ENCODE data around the gene BPIFB6. TPM values are rescaled to one million over a fixed set of nuclear protein-coding genes. Genes with fewer than 3 reads are reported as not detected.

Gene BPIFB6
- total RNA-seq, 1 experiment from 2014 or later: not detected

DNA sequence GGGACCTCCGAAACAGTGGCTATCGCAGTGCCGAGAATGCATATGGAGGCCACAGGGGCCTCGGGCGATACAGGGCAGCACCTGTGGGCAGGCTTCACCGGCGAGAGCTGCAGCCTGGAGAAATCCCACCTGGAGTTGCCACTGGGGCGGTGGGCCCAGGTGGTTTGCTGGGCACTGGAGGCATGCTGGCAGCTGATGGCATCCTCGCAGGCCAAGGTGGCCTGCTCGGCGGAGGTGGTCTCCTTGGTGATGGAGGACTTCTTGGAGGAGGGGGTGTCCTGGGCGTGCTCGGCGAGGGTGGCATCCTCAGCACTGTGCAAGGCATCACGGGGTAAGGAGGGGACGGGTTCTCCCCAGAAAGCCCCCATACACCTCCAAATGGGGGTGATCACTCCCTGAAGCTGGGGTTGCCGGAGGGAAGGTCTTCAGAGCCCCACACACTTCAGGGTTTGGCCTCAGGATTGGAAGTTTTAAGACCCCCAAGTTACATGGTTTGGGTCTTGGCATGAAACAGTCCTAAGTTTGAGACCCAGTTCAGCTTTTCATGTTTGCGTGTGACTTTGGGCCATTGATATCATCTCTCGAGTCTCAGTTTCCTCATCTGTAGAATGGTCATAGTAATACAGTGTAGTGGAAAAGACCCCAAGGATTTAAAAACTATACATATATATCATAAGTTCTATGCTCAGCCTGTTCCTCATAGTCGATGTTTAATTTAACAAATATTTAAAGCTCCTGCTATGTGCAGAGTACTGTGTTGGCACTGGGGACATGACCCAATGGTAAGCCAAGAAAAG, 52.3 kb downstream of the BPIFB6 start:
- DNase-seq (ENCODE audit: low spot score): no peak

- DNase-seq (ENCODE audit: low spot score): no peak
These were observed 53.3 kb downstream of the BPIFB6 start for GRCh38 chr20:33084722-33085121.

DNA sequence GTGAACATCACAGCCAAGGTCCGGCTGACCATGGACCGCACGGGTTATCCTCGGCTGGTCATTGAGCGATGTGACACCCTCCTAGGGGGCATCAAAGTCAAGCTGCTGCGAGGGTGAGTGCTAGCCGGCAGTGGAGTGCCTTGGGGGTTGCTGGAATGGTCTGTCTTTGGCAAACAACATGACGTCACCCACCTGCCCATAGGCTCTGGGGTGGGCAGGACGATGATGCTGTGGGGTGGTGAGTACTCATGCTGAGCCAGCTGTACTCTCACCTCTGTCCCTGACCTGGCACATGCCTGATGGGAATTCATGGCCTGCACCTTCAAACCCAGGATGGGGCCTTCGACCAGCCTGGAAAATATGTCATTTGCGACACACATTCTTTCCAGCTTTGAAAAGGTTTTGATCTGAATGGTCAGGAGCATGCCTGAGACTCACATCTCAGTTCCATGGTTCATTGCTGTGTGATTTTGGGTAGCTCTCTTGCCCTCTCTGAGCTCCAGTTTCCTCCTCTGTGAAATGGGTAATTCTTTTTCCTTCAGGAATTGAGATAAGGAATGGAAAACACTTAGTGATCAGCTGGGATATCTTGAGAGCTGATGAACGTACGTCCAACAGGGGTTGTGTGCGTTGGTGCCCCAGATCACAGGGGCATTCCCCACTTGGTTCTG, 54.7 kb downstream of the BPIFB6 start:
- no peak for DNase-seq (ENCODE audit: low spot score)

GRCh38 chr20:33091147-33091546, 59.7 kb downstream of the BPIFB6 start:
- no peak for DNase-seq (ENCODE audit: low spot score)

DNA sequence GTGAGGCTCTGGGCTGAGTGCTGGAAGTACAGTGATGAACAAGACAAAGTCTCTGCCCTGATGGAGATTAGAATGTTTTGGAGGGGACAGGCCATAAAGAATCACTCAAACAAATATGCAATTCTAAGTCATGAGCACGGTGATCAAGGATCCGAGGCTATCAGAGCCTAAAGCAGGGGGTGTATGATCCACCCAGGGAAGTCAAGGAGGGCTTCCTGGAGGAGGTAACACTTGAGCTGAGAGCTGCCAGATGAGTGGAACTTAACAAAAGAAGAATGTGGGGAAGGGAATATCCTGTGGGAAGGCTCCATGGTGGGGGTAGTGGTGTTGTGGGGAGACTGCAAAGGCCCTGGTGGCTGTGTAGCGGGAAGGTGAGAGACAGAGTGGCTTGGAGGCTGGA, 60.2 kb downstream of the BPIFB6 start:
- no peak for DNase-seq (ENCODE audit: low spot score)

DNA sequence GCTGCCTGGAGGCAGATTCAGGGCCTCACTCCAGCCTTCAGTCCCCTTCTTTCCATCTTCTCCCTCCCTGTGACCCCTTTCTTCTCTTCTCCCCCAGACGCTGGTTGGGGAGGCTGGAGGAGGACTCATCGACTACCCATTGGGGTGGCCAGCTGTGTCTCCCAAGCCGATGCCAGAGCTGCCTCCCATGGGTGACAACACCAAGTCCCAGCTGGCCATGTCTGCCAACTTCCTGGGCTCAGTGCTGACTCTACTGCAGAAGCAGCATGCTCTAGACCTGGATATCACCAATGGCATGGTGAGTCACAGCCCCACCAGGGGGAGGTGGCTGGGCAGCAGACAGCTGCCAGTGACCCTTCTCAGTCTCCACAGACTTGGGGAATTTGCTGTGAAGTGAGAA, 60.9 kb downstream of the BPIFB6 start:
- DNase-seq (ENCODE audit: low spot score): no peak

DNA sequence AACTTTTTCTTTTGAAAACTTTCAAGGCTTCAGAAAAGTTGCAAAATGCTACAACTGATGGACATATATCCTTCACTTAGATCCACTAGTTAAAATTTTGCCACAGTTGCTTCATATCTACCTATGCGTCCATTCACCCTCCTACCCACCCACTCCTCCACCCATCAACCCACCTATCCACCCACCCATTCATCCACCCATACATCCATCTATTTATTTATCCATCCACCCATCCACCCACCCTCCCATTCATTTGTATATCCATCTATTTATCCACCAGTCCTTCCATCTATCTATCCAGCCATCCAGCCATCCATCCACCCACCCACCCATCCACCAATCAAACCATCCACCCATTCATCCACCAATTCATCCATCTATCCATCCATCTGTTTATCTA, 61.6 kb downstream of the BPIFB6 start:
- DNase-seq (ENCODE audit: low spot score): no peak

DNA sequence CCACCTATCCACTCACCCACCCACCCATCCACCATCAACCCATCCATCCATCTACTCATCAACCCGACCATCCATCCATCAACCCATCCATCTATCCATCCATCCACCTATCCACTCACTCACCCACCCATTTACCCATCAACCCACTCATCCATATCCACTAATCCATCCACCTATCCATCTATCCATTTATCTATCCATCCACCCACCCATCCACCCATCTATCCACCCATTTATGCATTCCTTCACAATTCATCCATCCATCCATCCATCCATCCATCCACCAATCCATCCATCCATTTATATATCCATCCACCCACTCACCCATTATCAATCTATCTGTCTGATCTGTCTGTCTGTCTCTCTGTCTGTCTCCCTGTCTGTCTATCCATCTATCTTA, 62.1 kb downstream of the BPIFB6 start:
- no peak for DNase-seq (ENCODE audit: low spot score)

Other genes starting within 250 kb of the BPIFB6 start
- 85.7 and 86.0 TPM in 2 replicates for gene MAPRE1, start 211.7 kb upstream of the BPIFB6 start, total RNA-seq (2014; rRNA removed; shearing (Covaris generic))
- gene EFCAB8, start 172.7 kb upstream of the BPIFB6 start, total RNA-seq (2014; rRNA removed; shearing (Covaris generic)): 0.10 and 0.86 TPM in 2 replicates
- not detected in 2 replicates for gene SUN5, start 27.2 kb upstream of the BPIFB6 start, total RNA-seq (2014; rRNA removed; shearing (Covaris generic))
- gene BPIFB2, start 23.9 kb upstream of the BPIFB6 start, total RNA-seq (2014; rRNA removed; shearing (Covaris generic)): not detected in 2 replicates
- not detected in 2 replicates for gene BPIFB3, start 22.3 kb downstream of the BPIFB6 start, total RNA-seq (2014; rRNA removed; shearing (Covaris generic))
- not detected in 2 replicates for gene BPIFB4, start 48.0 kb downstream of the BPIFB6 start, total RNA-seq (2014; rRNA removed; shearing (Covaris generic))
- not detected in 2 replicates for gene BPIFA2, start 136.5 kb downstream of the BPIFB6 start, total RNA-seq (2014; rRNA removed; shearing (Covaris generic))
- not detected in 2 replicates for gene BPIFA3, start 185.7 kb downstream of the BPIFB6 start, total RNA-seq (2014; rRNA removed; shearing (Covaris generic))
- not detected in 2 replicates for gene BPIFA1, start 204.3 kb downstream of the BPIFB6 start, total RNA-seq (2014; rRNA removed; shearing (Covaris generic))